Thyroid gland (tissue), 4 donors: ENCODE measurements around the gene RHBDD1. TPM values are rescaled to one million over a fixed set of nuclear protein-coding genes. Genes with fewer than 3 reads are reported as not detected.

Experiments used
- DNase-seq, 2 donors: peaks; one replicate each; pipeline ENCODE4 v3.0.0-alpha.2; 2019
- H3K27ac ChIP-seq, 3 donors: fragments of 200-600 bp; sonication (generic); 1 replicate in 2 of 3; 2 replicates in 1 of 3; pipeline ENCODE4 v1.5.1; 2016 to 2019; ENCODE audit warnings: mild to moderate bottlenecking in 1 of 3, moderate library complexity in 1 of 3
- H3K27me3 ChIP-seq: fragments of 200-600 bp; sonication (generic); one replicate; pipeline ENCODE4 v1.5.1; 2019
- H3K36me3 ChIP-seq, 2 donors: fragments of 200-600 bp; sonication (generic); one replicate each; pipeline ENCODE4 v1.5.1; 2016 to 2019
- H3K4me1 ChIP-seq, 2 donors: fragments of 200-600 bp; sonication (generic); one replicate each; pipeline ENCODE4 v1.5.1; 2017 to 2019
- H3K4me3 ChIP-seq, 3 donors: fragments of 200-600 bp; sonication (generic); replicated peaks in 1 of 3; 1 replicate in 2 of 3; 2 replicates in 1 of 3; pipeline ENCODE4 v1.5.1; 2016; ENCODE audit warnings: mild to moderate bottlenecking in 1 of 3
- H3K9me3 ChIP-seq: fragments of 200-600 bp; sonication (generic); one replicate; pipeline ENCODE4 v1.5.1; 2017
- CTCF ChIP-seq, 6 experiments: fragments of 200-600 bp in 3 of 6; fragments of 450-650 bp in 3 of 6; sonication (generic) in 3 of 6; IDR thresholded peaks; one replicate each; pipeline ENCODE4 v1.5.1; 2016 to 2019; ENCODE audit warnings: antibody characterized with exemption in 6 of 6, mild to moderate bottlenecking in 2 of 6, inconsistent platforms in 1 of 6, moderate library complexity in 1 of 6
- POLR2A ChIP-seq, 2 donors: fragments of 450-650 bp; IDR thresholded peaks; one replicate each; pipeline ENCODE4 v1.6.1; 2017; ENCODE audit warnings: antibody characterized with exemption in 2 of 2, mild to moderate bottlenecking in 2 of 2, moderate library complexity in 1 of 2
- WGBS, 2 donors: methylation state at CpG; one replicate each; pipeline ENCODE4 v1.1.5; 2017; 5-methylcytosine and 5-hydroxymethylcytosine counted together
- intact Hi-C: fragments of 100-400 bp; cut with DNase I; formaldehyde crosslinking; loops from one replicate; pipeline ENCODE4 v1.15.1; 2023
- total RNA-seq, 4 donors: library from RNA; depleted of rRNA; stranded (reverse); fragments of >200 nt; gene quantifications; one replicate each; pipeline ENCODE4 v1.2.3, GENCODE V29; 2016

Gene RHBDD1
- total RNA-seq, 4 donors from 2014 or later: 17.2 to 36.5 (median 26.2) TPM

GRCh38 chr2:226909126-226909525 lies 73.3 kb downstream of the RHBDD1 start:
- no peaks in the 10 kb centered on the region for H3K9me3 ChIP-seq
- no peaks in the 10 kb centered on the region for H3K36me3 ChIP-seq
- no peaks in the 10 kb centered on the region for H3K27me3 ChIP-seq
- H3K4me3 ChIP-seq: no peak overlapping the region
- WGBS, 2 donors: 90 to 91% methylated on average over 3 of the region's 3 CpGs
- no peak overlapping the region for H3K27ac ChIP-seq
- intact Hi-C loops: no loop called here
- H3K4me1 ChIP-seq: no peaks in the 10 kb centered on the region
- no peak for DNase-seq
- TF ChIP-seq CTCF (IDR thresholded peaks at IDR 0.05) (no peak), POLR2A (IDR thresholded peaks at IDR 0.05) (no peak)

GRCh38 chr2:226909836-226910235 lies 74.0 kb downstream of the RHBDD1 start:
- no peak overlapping the region for H3K27ac ChIP-seq
- no peaks in the 10 kb centered on the region for H3K4me1 ChIP-seq
- intact Hi-C loops: no loop called here
- TF ChIP-seq POLR2A (IDR thresholded peaks at IDR 0.05) (no peak), CTCF (IDR thresholded peaks at IDR 0.05) (no peak)
- WGBS, 2 donors: 87 to 95% methylated on average over 2 of the region's 2 CpGs
- no peak for DNase-seq
- H3K4me3 ChIP-seq: no peak overlapping the region
- no peaks in the 10 kb centered on the region for H3K27me3 ChIP-seq
- no peaks in the 10 kb centered on the region for H3K36me3 ChIP-seq
- no peaks in the 10 kb centered on the region for H3K9me3 ChIP-seq

- H3K27me3 ChIP-seq: no peaks in the 10 kb centered on the region
- WGBS, 2 donors: 59 to 91% methylated on average over 1 of the region's 1 CpG
- no peak for DNase-seq
- no peak overlapping the region for H3K4me3 ChIP-seq
- no peaks in the 10 kb centered on the region for H3K36me3 ChIP-seq
- H3K27ac ChIP-seq: no peak overlapping the region
- intact Hi-C loops: no loop called here
- H3K9me3 ChIP-seq: no peaks in the 10 kb centered on the region
- TF ChIP-seq CTCF (IDR thresholded peaks at IDR 0.05) (no peak), POLR2A (IDR thresholded peaks at IDR 0.05) (no peak)
- H3K4me1 ChIP-seq: no peaks in the 10 kb centered on the region
These were observed 74.5 kb downstream of the RHBDD1 start for GRCh38 chr2:226910384-226910783.

GRCh38 chr2:226911932-226912331 lies 76.1 kb downstream of the RHBDD1 start:
- no peak for DNase-seq
- 93 to 97% methylated on average over 3 of the region's 3 CpGs for whole genome bisulfite sequencing, 2 donors
- H3K36me3 ChIP-seq: no peaks in the 10 kb centered on the region
- H3K27me3 ChIP-seq: no peaks in the 10 kb centered on the region
- TF ChIP-seq CTCF (IDR thresholded peaks at IDR 0.05): no peak
- no peak for TF ChIP-seq POLR2A (IDR thresholded peaks at IDR 0.05)
- no peaks in the 10 kb centered on the region for H3K4me1 ChIP-seq
- intact Hi-C loops: no loop called here
- no peaks in the 10 kb centered on the region for H3K9me3 ChIP-seq
- H3K4me3 ChIP-seq: no peak overlapping the region
- no peak overlapping the region for H3K27ac ChIP-seq

- no peaks in the 10 kb centered on the region for H3K27me3 ChIP-seq
- H3K4me1 ChIP-seq: no peaks in the 10 kb centered on the region
- no peak overlapping the region for H3K27ac ChIP-seq
- no peak overlapping the region for H3K4me3 ChIP-seq
- no peaks in the 10 kb centered on the region for H3K9me3 ChIP-seq
- TF ChIP-seq POLR2A (IDR thresholded peaks at IDR 0.05) (no peak), CTCF (IDR thresholded peaks at IDR 0.05) (no peak)
- intact Hi-C loops: no loop called here
- H3K36me3 ChIP-seq: no peaks in the 10 kb centered on the region
- no peak for DNase-seq
These were observed 77.8 kb downstream of the RHBDD1 start for GRCh38 chr2:226913641-226914040.
